ENCODE measurements around the gene SLC12A8.

GRCh38 chr3:125051205-125051604, 161.3 kb downstream of the SLC12A8 start:
- TF ChIP-seq TAF1 (IDR thresholded peaks at IDR 0.05; ENCODE audit: low read depth) (no peak), EP300 (IDR thresholded peaks at IDR 0.05; ENCODE audit: borderline replicate concordance) (no peak), TEAD4 (IDR thresholded peaks at IDR 0.05) (no peak), CREB1 (IDR thresholded peaks at IDR 0.05; ENCODE audit: low read depth) (no peak), TCF12 (IDR thresholded peaks at IDR 0.05; ENCODE audit: low read depth) (no peak), YY1 (IDR thresholded peaks at IDR 0.05; ENCODE audit: low read depth) (no peak), RAD21 (IDR thresholded peaks at IDR 0.05; ENCODE audit: low read depth) (no peak), EGR1 (IDR thresholded peaks at IDR 0.05) (no peak), USF1 (IDR thresholded peaks at IDR 0.05) (no peak), NFIC (IDR thresholded peaks at IDR 0.05) (no peak)
- TF ChIP-seq, protein P1, sequence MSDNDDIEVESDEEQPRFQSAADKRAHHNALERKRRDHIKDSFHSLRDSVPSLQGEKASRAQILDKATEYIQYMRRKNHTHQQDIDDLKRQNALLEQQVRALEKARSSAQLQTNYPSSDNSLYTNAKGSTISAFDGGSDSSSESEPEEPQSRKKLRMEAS (IDR thresholded peaks at IDR 0.05) = no peak
- TF ChIP-seq, protein P2, sequence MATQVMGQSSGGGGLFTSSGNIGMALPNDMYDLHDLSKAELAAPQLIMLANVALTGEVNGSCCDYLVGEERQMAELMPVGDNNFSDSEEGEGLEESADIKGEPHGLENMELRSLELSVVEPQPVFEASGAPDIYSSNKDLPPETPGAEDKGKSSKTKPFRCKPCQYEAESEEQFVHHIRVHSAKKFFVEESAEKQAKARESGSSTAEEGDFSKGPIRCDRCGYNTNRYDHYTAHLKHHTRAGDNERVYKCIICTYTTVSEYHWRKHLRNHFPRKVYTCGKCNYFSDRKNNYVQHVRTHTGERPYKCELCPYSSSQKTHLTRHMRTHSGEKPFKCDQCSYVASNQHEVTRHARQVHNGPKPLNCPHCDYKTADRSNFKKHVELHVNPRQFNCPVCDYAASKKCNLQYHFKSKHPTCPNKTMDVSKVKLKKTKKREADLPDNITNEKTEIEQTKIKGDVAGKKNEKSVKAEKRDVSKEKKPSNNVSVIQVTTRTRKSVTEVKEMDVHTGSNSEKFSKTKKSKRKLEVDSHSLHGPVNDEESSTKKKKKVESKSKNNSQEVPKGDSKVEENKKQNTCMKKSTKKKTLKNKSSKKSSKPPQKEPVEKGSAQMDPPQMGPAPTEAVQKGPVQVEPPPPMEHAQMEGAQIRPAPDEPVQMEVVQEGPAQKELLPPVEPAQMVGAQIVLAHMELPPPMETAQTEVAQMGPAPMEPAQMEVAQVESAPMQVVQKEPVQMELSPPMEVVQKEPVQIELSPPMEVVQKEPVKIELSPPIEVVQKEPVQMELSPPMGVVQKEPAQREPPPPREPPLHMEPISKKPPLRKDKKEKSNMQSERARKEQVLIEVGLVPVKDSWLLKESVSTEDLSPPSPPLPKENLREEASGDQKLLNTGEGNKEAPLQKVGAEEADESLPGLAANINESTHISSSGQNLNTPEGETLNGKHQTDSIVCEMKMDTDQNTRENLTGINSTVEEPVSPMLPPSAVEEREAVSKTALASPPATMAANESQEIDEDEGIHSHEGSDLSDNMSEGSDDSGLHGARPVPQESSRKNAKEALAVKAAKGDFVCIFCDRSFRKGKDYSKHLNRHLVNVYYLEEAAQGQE (IDR thresholded peaks at IDR 0.05; ENCODE audit: low read depth) = no peak

Data from Ishikawa (cell line).